Astrocyte of the cerebellum (primary cell): Measurements from ENCODE around the gene MED13L.

ENCODE experiments used
- DNase-seq: peaks from one replicate; pipeline ENCODE4 v3.0.0-alpha.2; 2011; ENCODE audit warnings: low read depth
- H3K4me3 ChIP-seq: 2 replicates; pipeline ENCODE4 v1.5.1; 2011; ENCODE audit warnings: mild to moderate bottlenecking, low read depth, low read length, moderate library complexity
- in situ Hi-C: cut with HindIII; loops from 2 replicates; pipeline ENCODE4 v1.10.0; 2017; ENCODE audit warnings: low sequenced_read_pairs
- TF ChIP-seq, protein P1 (sequence below): IDR thresholded peaks from 2 replicates; pipeline ENCODE4 v1.5.1; 2012; ENCODE audit warnings: low read length, low read depth, moderate library complexity, mild to moderate bottlenecking; ENCODE audit errors: missing control alignments

The MED13L gene

DNA sequence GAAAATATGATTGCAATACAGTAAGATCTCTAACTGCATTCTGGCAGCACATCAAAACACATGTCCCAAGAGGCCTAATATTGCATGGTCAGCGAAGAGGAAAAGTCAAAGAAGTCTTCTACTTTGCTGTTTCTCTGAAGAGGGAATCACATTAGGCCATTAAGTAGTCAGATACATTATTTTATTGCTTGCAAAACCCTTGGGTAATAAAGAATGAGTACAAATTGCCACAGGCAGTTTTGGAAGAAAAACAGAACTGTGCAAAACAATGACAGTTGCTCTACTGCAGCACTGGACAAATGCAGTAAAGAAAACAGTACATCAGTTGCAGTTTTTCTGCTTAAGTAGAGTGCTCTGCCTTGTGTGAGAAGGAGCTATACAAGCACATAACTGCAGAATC is 211.9 kb downstream of the MED13L start:
- no peak for DNase-seq
- in situ Hi-C loops = no loop called here
- H3K4me3 ChIP-seq = no peak overlapping the region
- TF ChIP-seq, protein P1, sequence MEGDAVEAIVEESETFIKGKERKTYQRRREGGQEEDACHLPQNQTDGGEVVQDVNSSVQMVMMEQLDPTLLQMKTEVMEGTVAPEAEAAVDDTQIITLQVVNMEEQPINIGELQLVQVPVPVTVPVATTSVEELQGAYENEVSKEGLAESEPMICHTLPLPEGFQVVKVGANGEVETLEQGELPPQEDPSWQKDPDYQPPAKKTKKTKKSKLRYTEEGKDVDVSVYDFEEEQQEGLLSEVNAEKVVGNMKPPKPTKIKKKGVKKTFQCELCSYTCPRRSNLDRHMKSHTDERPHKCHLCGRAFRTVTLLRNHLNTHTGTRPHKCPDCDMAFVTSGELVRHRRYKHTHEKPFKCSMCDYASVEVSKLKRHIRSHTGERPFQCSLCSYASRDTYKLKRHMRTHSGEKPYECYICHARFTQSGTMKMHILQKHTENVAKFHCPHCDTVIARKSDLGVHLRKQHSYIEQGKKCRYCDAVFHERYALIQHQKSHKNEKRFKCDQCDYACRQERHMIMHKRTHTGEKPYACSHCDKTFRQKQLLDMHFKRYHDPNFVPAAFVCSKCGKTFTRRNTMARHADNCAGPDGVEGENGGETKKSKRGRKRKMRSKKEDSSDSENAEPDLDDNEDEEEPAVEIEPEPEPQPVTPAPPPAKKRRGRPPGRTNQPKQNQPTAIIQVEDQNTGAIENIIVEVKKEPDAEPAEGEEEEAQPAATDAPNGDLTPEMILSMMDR = no peak

DNA sequence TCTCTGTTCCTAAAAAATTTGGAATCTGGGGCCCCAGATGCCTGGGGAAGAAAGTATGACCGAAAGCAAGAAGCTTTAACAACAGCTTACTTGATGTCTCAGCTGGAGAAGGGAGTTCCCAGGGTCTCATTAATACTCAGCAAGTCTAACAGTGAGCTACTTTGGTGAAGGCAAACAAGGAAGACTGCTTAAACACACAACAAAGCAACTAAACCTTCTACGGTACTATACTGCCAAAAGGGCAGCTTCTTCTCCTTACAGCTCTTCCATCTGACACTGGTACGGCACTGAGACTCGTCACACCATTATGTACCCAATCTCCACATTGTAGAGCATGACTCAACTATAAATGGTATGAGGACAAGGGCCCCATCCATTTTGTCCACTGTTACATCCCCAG is 213.0 kb downstream of the MED13L start:
- no peak overlapping the region for H3K4me3 ChIP-seq
- TF ChIP-seq, protein P1 = no peak
- no peak for DNase-seq
- in situ Hi-C loops = no loop called here

DNA sequence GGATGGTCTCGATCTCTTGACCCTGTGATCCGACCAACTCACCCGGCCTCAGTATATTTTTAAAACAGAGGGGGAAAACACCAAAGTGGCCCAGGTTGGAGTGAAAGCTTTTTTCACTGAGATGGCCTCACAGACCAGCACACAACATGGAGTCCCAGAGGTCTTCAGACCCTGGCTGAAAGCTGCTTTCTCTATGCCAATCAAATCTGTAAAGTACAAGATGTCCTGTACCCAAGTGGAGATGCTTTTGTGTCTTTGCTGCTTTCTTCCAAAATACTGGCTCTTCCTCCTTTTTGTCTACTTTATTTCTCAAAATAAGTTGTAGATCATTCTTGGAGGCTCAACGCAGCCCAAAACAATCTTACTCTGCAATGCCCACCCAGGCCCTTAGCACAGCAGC is 214.8 kb downstream of the MED13L start:
- TF ChIP-seq, protein P1 = no peak
- DNase-seq = no peak
- H3K4me3 ChIP-seq = no peak overlapping the region
- in situ Hi-C loops = no loop called here

DNA sequence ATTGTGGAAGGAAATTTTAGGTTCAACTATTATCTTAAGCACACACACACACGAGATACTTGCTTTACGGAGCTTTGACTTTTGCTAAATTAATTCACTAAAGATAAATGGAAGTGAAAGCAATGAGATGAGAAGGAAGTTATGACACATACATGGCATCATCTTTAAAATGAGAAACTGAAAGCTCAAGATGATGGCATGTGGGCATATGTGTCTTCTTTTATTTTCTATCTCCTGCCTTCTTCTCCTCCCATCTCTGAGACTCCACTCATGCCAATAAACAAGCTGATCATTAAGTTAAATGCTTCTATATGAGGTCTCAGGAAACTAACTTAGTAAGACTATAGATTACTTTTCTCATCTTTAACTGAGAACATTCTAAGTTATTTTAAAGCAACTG is 216.7 kb downstream of the MED13L start:
- no peak overlapping the region for H3K4me3 ChIP-seq
- in situ Hi-C loops = no loop called here
- DNase-seq = no peak
- TF ChIP-seq, protein P1 = no peak

DNA sequence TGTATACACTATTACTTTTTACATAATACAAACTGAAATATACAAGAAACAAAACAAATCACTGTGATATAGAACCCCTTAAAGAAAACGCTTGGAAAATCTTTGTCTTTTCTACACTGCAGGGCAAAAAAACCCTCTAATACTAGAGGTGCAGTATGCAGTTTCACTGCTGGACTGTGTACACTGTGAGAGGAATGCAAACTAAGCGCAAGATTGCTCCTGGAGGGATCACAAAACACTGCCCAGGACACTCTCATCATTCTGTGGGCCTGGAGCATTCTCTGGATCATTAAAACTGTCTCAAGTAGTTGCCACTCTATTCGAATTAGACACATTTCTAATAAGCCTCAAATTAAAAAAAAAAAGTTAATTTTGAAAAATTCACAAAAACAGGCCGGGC is 217.6 kb downstream of the MED13L start:
- no peak for DNase-seq
- in situ Hi-C loops = no loop called here
- no peak overlapping the region for H3K4me3 ChIP-seq
- TF ChIP-seq, protein P1 = no peak

DNA sequence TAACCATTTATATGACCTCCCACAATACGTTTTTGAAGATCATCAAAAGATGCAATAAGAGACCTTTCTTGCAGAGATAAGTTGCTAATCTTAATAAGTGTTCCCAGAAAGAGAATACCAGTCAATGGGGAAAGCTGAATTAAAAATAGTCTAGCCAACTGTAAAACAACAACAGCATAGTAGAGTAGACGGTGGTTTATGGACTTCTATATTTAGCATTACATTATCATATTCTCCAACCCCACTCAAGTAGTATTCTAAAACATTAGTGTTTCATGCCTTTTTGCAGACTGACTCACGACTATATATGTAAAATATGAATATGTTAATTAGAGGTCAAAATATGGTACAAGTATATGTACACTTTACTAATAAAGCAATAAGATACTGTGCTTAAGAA is 218.9 kb downstream of the MED13L start:
- DNase-seq = no peak
- in situ Hi-C loops = no loop called here
- TF ChIP-seq, protein P1 = no peak
- no peak overlapping the region for H3K4me3 ChIP-seq

DNA sequence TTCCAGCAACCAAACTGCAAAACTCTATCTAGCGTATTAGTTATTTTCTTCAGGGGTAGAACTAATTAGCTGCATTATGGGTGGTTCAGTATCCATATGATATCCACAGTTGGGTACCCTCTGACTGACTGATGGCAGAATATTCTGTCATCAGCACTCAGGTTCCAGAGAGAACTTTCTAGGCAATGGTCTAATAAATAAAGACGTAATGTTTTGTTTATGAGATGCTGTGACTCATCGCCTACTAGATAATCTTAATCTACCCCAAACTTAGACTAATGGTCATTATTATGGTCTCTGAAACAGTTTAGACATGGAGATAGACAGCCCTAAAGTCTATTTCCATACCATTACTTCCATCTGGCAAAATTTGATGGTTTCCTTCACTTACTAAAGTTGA is 220.1 kb downstream of the MED13L start:
- TF ChIP-seq, protein P1 = no peak

More for the DNA sequence above, 220.1 kb downstream of the MED13L start:
- no peak overlapping the region for H3K4me3 ChIP-seq
- in situ Hi-C loops = no loop called here
- DNase-seq = no peak
